Measurements from ENCODE around the gene TRABD. TPM values are rescaled to one million over a fixed set of nuclear protein-coding genes. Genes with fewer than 3 reads are reported as not detected.

The TRABD gene
- total and polyA plus RNA-seq, 11 donors, result 14.3 to 32.9 (median 18.0) TPM

- H3K36me3 ChIP-seq, result no peaks in the 10 kb centered on the region
- TF ChIP-seq, protein P1, sequence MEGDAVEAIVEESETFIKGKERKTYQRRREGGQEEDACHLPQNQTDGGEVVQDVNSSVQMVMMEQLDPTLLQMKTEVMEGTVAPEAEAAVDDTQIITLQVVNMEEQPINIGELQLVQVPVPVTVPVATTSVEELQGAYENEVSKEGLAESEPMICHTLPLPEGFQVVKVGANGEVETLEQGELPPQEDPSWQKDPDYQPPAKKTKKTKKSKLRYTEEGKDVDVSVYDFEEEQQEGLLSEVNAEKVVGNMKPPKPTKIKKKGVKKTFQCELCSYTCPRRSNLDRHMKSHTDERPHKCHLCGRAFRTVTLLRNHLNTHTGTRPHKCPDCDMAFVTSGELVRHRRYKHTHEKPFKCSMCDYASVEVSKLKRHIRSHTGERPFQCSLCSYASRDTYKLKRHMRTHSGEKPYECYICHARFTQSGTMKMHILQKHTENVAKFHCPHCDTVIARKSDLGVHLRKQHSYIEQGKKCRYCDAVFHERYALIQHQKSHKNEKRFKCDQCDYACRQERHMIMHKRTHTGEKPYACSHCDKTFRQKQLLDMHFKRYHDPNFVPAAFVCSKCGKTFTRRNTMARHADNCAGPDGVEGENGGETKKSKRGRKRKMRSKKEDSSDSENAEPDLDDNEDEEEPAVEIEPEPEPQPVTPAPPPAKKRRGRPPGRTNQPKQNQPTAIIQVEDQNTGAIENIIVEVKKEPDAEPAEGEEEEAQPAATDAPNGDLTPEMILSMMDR (IDR thresholded peaks at IDR 0.05), result no peak
- no peak for TF ChIP-seq POLR2A (IDR thresholded peaks at IDR 0.05)
- no peak overlapping the region for H3K4me3 ChIP-seq
- peaks cover 0 to 6% (median 0%) of the 10 kb centered on the region in 12 donors for H3K4me1 ChIP-seq
- ATAC-seq (no peak), DNase-seq (peak in 2 of 5 donors; percentile 20 to 61)
- H3K27ac ChIP-seq, result no peak overlapping the region
- WGBS, 4 donors, result 95 to 96% (median 96%) methylated on average over 69 to 76 of the region's 76 CpGs
- intact Hi-C loops (cut with DNase I), result no loop called here
- peaks cover 0 to 62% (median 9%) of the 10 kb centered on the region in 9 donors for H3K27me3 ChIP-seq
- no peaks in the 10 kb centered on the region for H3K9me3 ChIP-seq
These were observed 8.7 kb upstream of the TRABD start for GRCh38 chr22:50176850-50177536.

DNA sequence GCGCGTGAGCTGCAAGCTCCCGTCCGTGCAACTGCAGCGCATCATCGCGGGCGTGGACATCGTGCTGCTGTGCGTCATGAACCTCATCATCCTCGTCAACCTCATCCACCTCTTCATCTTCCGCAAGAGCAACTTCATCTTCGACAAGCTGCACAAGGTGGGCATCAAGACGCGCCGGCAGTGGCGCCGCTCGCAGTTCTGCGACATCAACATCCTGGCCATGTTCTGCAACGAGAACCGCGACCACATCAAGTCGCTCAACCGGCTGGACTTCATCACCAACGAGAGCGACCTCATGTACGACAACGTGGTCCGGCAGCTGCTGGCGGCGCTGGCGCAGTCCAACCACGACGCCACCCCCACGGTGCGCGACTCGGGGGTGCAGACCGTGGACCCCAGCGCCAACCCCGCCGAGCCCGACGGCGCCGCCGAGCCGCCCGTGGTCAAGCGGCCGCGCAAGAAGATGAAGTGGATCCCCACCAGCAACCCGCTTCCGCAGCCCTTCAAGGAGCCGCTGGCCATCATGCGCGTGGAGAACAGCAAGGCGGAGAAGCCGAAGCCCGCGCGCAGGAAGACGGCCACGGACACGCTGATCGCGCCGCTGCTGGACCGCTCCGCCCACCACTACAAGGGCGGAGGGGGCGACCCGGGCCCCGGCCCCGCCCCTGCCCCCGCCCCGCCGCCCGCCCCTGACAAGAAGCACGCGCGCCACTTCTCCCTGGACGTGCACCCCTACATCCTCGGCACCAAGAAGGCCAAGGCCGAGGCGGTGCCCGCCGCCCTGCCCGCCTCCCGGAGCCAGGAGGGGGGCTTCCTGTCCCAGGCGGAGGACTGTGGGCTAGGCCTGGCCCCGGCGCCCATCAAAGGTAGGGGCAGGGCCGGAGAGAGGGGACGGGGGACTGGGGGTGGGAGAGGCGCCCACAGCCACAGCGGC, 7.9 kb upstream of the TRABD start:
- TF ChIP-seq, protein P1 (IDR thresholded peaks at IDR 0.05), result no peak
- 58 to 88% (median 76%) methylated on average over 31 to 98 of the region's 98 CpGs for WGBS, 4 donors
- ATAC-seq (no peak), DNase-seq (peak in 1 of 5 donors; percentile 18)
- H3K4me1 ChIP-seq, result peaks cover 0 to 6% (median 0%) of the 10 kb centered on the region in 12 donors
- intact Hi-C loops (cut with DNase I), result no loop called here
- H3K4me3 ChIP-seq, result no peak overlapping the region
- H3K27me3 ChIP-seq, result peaks cover 0 to 58% (median 9%) of the 10 kb centered on the region in 9 donors
- H3K27ac ChIP-seq, result no peak overlapping the region
- no peaks in the 10 kb centered on the region for H3K36me3 ChIP-seq
- H3K9me3 ChIP-seq, result no peaks in the 10 kb centered on the region

DNA sequence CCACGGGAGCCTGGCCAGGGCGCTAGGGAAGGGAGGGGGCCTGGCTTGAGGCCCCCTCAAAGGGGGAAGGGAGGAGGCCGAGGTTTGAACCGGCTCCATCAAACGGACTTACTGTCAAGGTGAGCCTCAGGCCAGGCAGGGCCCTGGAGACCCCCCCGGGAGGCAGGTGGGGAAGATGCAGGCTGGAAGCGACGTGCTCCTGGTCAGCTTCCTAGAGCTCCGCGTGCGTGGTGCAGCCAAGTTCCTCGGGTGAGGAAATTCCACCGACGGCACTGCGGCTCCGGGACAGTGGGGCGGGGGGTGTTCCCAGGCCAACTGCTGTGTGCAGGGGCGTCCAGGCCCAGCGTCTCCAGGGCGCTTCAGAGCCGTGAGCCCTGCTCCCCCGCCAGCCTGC, 7.2 kb upstream of the TRABD start:
- DNase-seq (no peak), ATAC-seq (no peak)
- no peaks in the 10 kb centered on the region for H3K9me3 ChIP-seq
- no peak for TF ChIP-seq POLR2A (IDR thresholded peaks at IDR 0.05)
- TF ChIP-seq, protein P1 (IDR thresholded peaks at IDR 0.05), result no peak
- no peaks in the 10 kb centered on the region for H3K36me3 ChIP-seq
- 40 to 66% (median 55%) methylated on average over 11 to 22 of the region's 22 CpGs for WGBS, 4 donors
- H3K4me1 ChIP-seq, result peaks cover 0 to 12% (median 1%) of the 10 kb centered on the region in 12 donors
- intact Hi-C loops (cut with DNase I), result no loop called here
- H3K27ac ChIP-seq, result no peak overlapping the region
- H3K4me3 ChIP-seq, result no peak overlapping the region
- H3K27me3 ChIP-seq, result peaks cover 0 to 54% (median 9%) of the 10 kb centered on the region in 9 donors

Data from heart left ventricle (tissue), 16 donors.